GM23338 (cell line): Measurements from ENCODE around the gene ASIC5. TPM values are rescaled to one million over a fixed set of nuclear protein-coding genes. Genes with fewer than 3 reads are reported as not detected.
A peak's percentile ranks its signal among the peaks of the same experiment; 100 is the strongest.

Experiments used
- ATAC-seq: fragments of 200-7000 bp; cut with Tn5 transposase; 3 replicates; pipeline ENCODE4 v1.9.1; 2020
- DNase-seq: peaks from one replicate; pipeline ENCODE4 v3.0.0-alpha.2; 2015; ENCODE audit warnings: low spot score
- H2AFZ ChIP-seq: fragments of 200-600 bp; sonication (generic); 2 replicates; pipeline ENCODE4 v1.8.0; 2016; ENCODE audit warnings: antibody characterized with exemption, mild to moderate bottlenecking, moderate library complexity
- H3F3A ChIP-seq: fragments of 200-600 bp; sonication (generic); replicated peaks from 2 replicates; pipeline ENCODE4 v1.8.0; 2017; ENCODE audit warnings: antibody characterized with exemption, mixed run types, low read depth
- H3K27ac ChIP-seq: fragments of 200-600 bp; sonication (generic); 2 replicates; pipeline ENCODE4 v1.6.1; 2016; ENCODE audit warnings: low read depth
- H3K27me3 ChIP-seq: fragments of 200-600 bp; sonication (generic); 2 replicates; pipeline ENCODE4 v1.8.0; 2016; ENCODE audit warnings: mild to moderate bottlenecking, mixed run types, moderate library complexity; ENCODE audit not compliant: insufficient read depth
- H3K36me3 ChIP-seq: fragments of 200-600 bp; sonication (generic); 2 replicates; pipeline ENCODE4 v1.8.0; 2016; ENCODE audit warnings: mild to moderate bottlenecking; ENCODE audit not compliant: insufficient read depth
- H3K4me1 ChIP-seq: fragments of 200-600 bp; sonication (generic); 2 replicates; pipeline ENCODE4 v1.8.0; 2016; ENCODE audit warnings: mild to moderate bottlenecking, moderate library complexity; ENCODE audit not compliant: insufficient read depth
- H3K4me2 ChIP-seq: fragments of 200-600 bp; sonication (generic); 2 replicates; pipeline ENCODE4 v1.7.1; 2017; ENCODE audit warnings: mixed run types
- H3K4me3 ChIP-seq: fragments of 200-600 bp; sonication (generic); 2 replicates; pipeline ENCODE4 v1.6.1; 2016; ENCODE audit warnings: mixed run types
- H3K79me2 ChIP-seq: fragments of 200-600 bp; sonication (generic); replicated peaks from 2 replicates; pipeline ENCODE4 v1.8.0; 2017; ENCODE audit warnings: mild to moderate bottlenecking; ENCODE audit not compliant: insufficient read depth
- H3K9me2 ChIP-seq: fragments of 200-600 bp; sonication (generic); 2 replicates; pipeline ENCODE4 v1.8.0; 2017; ENCODE audit not compliant: insufficient read depth
- H4K20me1 ChIP-seq: fragments of 200-600 bp; sonication (generic); replicated peaks from 2 replicates; pipeline ENCODE4 v1.8.0; 2017; ENCODE audit warnings: mild to moderate bottlenecking; ENCODE audit not compliant: insufficient read depth
- H3K27ac Mint-ChIP-seq: 2 replicates; pipeline ENCODE4 v1.8.0; 2020; ENCODE audit warnings: inconsistent platforms, mild to moderate bottlenecking, moderate library complexity, mixed read lengths
- H3K27me3 Mint-ChIP-seq: 3 replicates; pipeline ENCODE4 v1.8.0; 2022; ENCODE audit warnings: low read depth, mild to moderate bottlenecking, moderate library complexity, mixed read lengths, inconsistent platforms; ENCODE audit not compliant: insufficient read depth, poor library complexity
- H3K36me3 Mint-ChIP-seq: 3 replicates; pipeline ENCODE4 v1.8.0; 2021; ENCODE audit warnings: low read depth, mild to moderate bottlenecking, inconsistent platforms, moderate library complexity, mixed read lengths
- H3K4me1 Mint-ChIP-seq: 3 replicates; pipeline ENCODE4 v1.8.0; 2020; ENCODE audit warnings: mild to moderate bottlenecking, inconsistent platforms, mixed read lengths
- H3K4me3 Mint-ChIP-seq: 3 replicates; pipeline ENCODE4 v1.8.0; 2021; ENCODE audit warnings: moderate library complexity, mild to moderate bottlenecking, inconsistent platforms, mixed read lengths
- H3K9me3 Mint-ChIP-seq: 3 replicates; pipeline ENCODE4 v1.8.0; 2020; ENCODE audit warnings: moderate library complexity, mild to moderate bottlenecking, inconsistent platforms, mixed read lengths
- CREB1 ChIP-seq: fragments of 250-450 bp; sonication (Bioruptor Pico); IDR thresholded peaks from 2 replicates; pipeline ENCODE4 v1.5.0; 2020; ENCODE audit warnings: low read depth, mild to moderate bottlenecking, moderate library complexity
- JUNB ChIP-seq: IDR thresholded peaks from one replicate; pipeline ENCODE4 v1.6.1; 2016; ENCODE audit warnings: antibody characterized with exemption; ENCODE audit not compliant: unreplicated experiment
- NANOG ChIP-seq: IDR thresholded peaks from 2 replicates; pipeline ENCODE4 v1.6.1; 2016; ENCODE audit warnings: antibody characterized with exemption, borderline replicate concordance
- STAT1 ChIP-seq: IDR thresholded peaks from one replicate; pipeline ENCODE4 v1.6.1; 2016; ENCODE audit warnings: antibody characterized with exemption; ENCODE audit not compliant: unreplicated experiment
- ZNF114 ChIP-seq: fragments of 250-450 bp; sonication (Bioruptor Pico); IDR thresholded peaks from 2 replicates; pipeline ENCODE4 v1.5.0; 2020; ENCODE audit warnings: mild to moderate bottlenecking, moderate library complexity
- ZNF331 ChIP-seq: fragments of 250-450 bp; sonication (Bioruptor Pico); IDR thresholded peaks from 2 replicates; pipeline ENCODE4 v1.5.0; 2020; ENCODE audit warnings: low read depth, mild to moderate bottlenecking, moderate library complexity
- polyA plus RNA-seq: library from polyadenylated mRNA; unstranded; fragments of >200 nt; fragmentation: Nextera tagmentation; extraction: Ambion mirVana; gene quantifications from 2 replicates; pipeline ENCODE4 v1.2.1, GENCODE V29; 2016
- total RNA-seq: library from RNA; depleted of rRNA; stranded (reverse); fragments of >200 nt; shearing (Covaris generic); gene quantifications from 2 replicates; pipeline ENCODE4 v1.2.3, GENCODE V29; 2014
- TF ChIP-seq, protein P1 (sequence below): IDR thresholded peaks from one replicate; pipeline ENCODE4 v1.6.1; 2018; ENCODE audit warnings: antibody characterized with exemption; ENCODE audit not compliant: unreplicated experiment
- TF ChIP-seq, protein P2 (sequence below), 2 experiments: fragments of 200-600 bp in 1 of 2; sonication (generic) in 1 of 2; conservative IDR thresholded peaks; 2 replicates each; pipeline versions ENCODE4 v1.5.1 to v1.6.1; 2016 to 2017; ENCODE audit warnings: antibody characterized with exemption in 2 of 2, low read depth in 2 of 2, mild to moderate bottlenecking in 2 of 2, moderate library complexity in 1 of 2
- TF ChIP-seq, protein P3 (sequence below): fragments of 250-450 bp; sonication (Bioruptor Pico); IDR thresholded peaks from 2 replicates; pipeline ENCODE4 v1.5.0; 2020; ENCODE audit warnings: mild to moderate bottlenecking, moderate library complexity

The ASIC5 gene
- total and polyA plus RNA-seq, 2 experiments from 2014 or later: not detected

DNA sequence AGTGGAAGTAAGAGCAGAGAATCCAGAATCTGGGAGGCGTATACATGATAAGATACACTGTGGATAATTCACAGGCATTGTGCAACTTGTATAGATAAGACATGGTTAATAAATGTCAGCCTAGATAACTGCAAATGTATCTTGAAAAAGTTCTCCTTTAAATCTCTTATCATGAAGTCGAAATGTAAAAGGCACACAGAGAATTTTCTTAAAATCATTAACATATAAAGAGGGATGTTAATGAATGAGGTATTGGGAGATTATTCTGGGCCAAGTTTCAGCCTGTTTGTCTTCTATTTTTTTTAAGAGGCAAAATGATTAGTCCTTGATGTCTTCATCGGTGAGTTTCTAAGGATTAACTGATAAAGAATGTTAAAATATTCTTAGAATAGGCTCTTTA, 38.3 kb upstream of the ASIC5 start:
- no peaks in the 10 kb centered on the region for H3K36me3 ChIP-seq
- H3K27ac Mint-ChIP-seq: peak overlapping the region; percentile 42; the same call in 1 of the 2 replicates
- no peaks in the 10 kb centered on the region for H3K9me3 Mint-ChIP-seq
- TF ChIP-seq ZNF331 (CRISPR knock-in tag): no peak
- TF ChIP-seq, protein P1, sequence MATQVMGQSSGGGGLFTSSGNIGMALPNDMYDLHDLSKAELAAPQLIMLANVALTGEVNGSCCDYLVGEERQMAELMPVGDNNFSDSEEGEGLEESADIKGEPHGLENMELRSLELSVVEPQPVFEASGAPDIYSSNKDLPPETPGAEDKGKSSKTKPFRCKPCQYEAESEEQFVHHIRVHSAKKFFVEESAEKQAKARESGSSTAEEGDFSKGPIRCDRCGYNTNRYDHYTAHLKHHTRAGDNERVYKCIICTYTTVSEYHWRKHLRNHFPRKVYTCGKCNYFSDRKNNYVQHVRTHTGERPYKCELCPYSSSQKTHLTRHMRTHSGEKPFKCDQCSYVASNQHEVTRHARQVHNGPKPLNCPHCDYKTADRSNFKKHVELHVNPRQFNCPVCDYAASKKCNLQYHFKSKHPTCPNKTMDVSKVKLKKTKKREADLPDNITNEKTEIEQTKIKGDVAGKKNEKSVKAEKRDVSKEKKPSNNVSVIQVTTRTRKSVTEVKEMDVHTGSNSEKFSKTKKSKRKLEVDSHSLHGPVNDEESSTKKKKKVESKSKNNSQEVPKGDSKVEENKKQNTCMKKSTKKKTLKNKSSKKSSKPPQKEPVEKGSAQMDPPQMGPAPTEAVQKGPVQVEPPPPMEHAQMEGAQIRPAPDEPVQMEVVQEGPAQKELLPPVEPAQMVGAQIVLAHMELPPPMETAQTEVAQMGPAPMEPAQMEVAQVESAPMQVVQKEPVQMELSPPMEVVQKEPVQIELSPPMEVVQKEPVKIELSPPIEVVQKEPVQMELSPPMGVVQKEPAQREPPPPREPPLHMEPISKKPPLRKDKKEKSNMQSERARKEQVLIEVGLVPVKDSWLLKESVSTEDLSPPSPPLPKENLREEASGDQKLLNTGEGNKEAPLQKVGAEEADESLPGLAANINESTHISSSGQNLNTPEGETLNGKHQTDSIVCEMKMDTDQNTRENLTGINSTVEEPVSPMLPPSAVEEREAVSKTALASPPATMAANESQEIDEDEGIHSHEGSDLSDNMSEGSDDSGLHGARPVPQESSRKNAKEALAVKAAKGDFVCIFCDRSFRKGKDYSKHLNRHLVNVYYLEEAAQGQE: no peak
- no peak for TF ChIP-seq STAT1
- TF ChIP-seq NANOG: no peak
- no peak for TF ChIP-seq JUNB
- TF ChIP-seq, protein P2, sequence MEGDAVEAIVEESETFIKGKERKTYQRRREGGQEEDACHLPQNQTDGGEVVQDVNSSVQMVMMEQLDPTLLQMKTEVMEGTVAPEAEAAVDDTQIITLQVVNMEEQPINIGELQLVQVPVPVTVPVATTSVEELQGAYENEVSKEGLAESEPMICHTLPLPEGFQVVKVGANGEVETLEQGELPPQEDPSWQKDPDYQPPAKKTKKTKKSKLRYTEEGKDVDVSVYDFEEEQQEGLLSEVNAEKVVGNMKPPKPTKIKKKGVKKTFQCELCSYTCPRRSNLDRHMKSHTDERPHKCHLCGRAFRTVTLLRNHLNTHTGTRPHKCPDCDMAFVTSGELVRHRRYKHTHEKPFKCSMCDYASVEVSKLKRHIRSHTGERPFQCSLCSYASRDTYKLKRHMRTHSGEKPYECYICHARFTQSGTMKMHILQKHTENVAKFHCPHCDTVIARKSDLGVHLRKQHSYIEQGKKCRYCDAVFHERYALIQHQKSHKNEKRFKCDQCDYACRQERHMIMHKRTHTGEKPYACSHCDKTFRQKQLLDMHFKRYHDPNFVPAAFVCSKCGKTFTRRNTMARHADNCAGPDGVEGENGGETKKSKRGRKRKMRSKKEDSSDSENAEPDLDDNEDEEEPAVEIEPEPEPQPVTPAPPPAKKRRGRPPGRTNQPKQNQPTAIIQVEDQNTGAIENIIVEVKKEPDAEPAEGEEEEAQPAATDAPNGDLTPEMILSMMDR (conservative IDR thresholded peaks at IDR 0.05; ENCODE audit: low read depth in 2 of 2): no peak
- no peak for TF ChIP-seq CREB1
- TF ChIP-seq, protein P3, sequence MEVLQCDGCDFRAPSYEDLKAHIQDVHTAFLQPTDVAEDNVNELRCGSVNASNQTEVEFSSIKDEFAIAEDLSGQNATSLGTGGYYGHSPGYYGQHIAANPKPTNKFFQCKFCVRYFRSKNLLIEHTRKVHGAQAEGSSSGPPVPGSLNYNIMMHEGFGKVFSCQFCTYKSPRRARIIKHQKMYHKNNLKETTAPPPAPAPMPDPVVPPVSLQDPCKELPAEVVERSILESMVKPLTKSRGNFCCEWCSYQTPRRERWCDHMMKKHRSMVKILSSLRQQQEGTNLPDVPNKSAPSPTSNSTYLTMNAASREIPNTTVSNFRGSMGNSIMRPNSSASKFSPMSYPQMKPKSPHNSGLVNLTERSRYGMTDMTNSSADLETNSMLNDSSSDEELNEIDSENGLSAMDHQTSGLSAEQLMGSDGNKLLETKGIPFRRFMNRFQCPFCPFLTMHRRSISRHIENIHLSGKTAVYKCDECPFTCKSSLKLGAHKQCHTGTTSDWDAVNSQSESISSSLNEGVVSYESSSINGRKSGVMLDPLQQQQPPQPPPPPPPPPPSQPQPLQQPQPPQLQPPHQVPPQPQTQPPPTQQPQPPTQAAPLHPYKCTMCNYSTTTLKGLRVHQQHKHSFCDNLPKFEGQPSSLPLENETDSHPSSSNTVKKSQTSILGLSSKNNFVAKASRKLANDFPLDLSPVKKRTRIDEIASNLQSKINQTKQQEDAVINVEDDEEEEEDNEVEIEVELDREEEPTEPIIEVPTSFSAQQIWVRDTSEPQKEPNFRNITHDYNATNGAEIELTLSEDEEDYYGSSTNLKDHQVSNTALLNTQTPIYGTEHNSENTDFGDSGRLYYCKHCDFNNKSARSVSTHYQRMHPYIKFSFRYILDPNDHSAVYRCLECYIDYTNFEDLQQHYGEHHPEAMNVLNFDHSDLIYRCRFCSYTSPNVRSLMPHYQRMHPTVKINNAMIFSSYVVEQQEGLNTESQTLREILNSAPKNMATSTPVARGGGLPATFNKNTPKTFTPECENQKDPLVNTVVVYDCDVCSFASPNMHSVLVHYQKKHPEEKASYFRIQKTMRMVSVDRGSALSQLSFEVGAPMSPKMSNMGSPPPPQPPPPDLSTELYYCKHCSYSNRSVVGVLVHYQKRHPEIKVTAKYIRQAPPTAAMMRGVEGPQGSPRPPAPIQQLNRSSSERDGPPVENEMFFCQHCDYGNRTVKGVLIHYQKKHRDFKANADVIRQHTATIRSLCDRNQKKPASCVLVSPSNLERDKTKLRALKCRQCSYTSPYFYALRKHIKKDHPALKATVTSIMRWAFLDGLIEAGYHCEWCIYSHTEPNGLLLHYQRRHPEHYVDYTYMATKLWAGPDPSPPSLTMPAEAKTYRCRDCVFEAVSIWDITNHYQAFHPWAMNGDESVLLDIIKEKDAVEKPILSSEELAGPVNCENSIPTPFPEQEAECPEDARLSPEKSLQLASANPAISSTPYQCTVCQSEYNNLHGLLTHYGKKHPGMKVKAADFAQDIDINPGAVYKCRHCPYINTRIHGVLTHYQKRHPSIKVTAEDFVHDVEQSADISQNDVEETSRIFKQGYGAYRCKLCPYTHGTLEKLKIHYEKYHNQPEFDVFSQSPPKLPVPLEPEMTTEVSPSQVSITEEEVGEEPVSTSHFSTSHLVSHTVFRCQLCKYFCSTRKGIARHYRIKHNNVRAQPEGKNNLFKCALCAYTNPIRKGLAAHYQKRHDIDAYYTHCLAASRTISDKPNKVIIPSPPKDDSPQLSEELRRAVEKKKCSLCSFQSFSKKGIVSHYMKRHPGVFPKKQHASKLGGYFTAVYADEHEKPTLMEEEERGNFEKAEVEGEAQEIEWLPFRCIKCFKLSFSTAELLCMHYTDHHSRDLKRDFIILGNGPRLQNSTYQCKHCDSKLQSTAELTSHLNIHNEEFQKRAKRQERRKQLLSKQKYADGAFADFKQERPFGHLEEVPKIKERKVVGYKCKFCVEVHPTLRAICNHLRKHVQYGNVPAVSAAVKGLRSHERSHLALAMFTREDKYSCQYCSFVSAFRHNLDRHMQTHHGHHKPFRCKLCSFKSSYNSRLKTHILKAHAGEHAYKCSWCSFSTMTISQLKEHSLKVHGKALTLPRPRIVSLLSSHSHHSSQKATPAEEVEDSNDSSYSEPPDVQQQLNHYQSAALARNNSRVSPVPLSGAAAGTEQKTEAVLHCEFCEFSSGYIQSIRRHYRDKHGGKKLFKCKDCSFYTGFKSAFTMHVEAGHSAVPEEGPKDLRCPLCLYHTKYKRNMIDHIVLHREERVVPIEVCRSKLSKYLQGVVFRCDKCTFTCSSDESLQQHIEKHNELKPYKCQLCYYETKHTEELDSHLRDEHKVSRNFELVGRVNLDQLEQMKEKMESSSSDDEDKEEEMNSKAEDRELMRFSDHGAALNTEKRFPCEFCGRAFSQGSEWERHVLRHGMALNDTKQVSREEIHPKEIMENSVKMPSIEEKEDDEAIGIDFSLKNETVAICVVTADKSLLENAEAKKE (CRISPR knock-in tag): no peak
- TF ChIP-seq ZNF114: no peak
- peak overlapping the region; percentile 10; the same call in 1 of the 2 replicates for H3K4me2 ChIP-seq
- DNase-seq (no peak), ATAC-seq (no peak)
- no peak overlapping the region for H3K27ac ChIP-seq
- peaks cover 22% of the 10 kb centered on the region for H3K4me1 ChIP-seq
- peaks cover 26% of the 10 kb centered on the region for H3K4me1 Mint-ChIP-seq
- H3K4me3 Mint-ChIP-seq: no peak overlapping the region
- no peaks in the 10 kb centered on the region for H3K27me3 Mint-ChIP-seq
- H3K27me3 ChIP-seq: no peaks in the 10 kb centered on the region
- H3F3A ChIP-seq: no peaks in the 10 kb centered on the region
- no peak overlapping the region for H2AFZ ChIP-seq
- H3K79me2 ChIP-seq: no peaks in the 10 kb centered on the region
- H4K20me1 ChIP-seq: no peaks in the 10 kb centered on the region
- H3K4me3 ChIP-seq: no peak overlapping the region
- H3K9me2 ChIP-seq: no peaks in the 10 kb centered on the region
- no peaks in the 10 kb centered on the region for H3K36me3 Mint-ChIP-seq
